Progenitor cell of endocrine pancreas (in vitro differentiated cells): ENCODE results near the gene UQCRC2. TPM values are rescaled to one million over a fixed set of nuclear protein-coding genes. Genes with fewer than 3 reads are reported as not detected.

Experiments used
- total RNA-seq: library from RNA; stranded (reverse); gene quantifications from 2 replicates; pipeline ENCODE4 v1.2.1, GENCODE V29; 2021

UQCRC2 gene
- total RNA-seq, 1 donor from 2014 or later, result 198 TPM

Other genes starting within 250 kb of the UQCRC2 start
- gene NPIPB4, start 95.6 kb upstream of the UQCRC2 start, total RNA-seq, result 149 and 177 TPM in 2 replicates
- not detected in 2 replicates for gene PDZD9, start 47.8 kb downstream of the UQCRC2 start, total RNA-seq
- gene MOSMO, start 54.8 kb downstream of the UQCRC2 start, total RNA-seq, result 14.8 and 15.7 TPM in 2 replicates
- 0.98 and 1.5 TPM in 2 replicates for gene VWA3A, start 139.2 kb downstream of the UQCRC2 start, total RNA-seq
- not detected in 2 replicates for gene SDR42E2, start 209.1 kb downstream of the UQCRC2 start, total RNA-seq